Measurements from ENCODE around the gene RARA.

RARA gene

DNA sequence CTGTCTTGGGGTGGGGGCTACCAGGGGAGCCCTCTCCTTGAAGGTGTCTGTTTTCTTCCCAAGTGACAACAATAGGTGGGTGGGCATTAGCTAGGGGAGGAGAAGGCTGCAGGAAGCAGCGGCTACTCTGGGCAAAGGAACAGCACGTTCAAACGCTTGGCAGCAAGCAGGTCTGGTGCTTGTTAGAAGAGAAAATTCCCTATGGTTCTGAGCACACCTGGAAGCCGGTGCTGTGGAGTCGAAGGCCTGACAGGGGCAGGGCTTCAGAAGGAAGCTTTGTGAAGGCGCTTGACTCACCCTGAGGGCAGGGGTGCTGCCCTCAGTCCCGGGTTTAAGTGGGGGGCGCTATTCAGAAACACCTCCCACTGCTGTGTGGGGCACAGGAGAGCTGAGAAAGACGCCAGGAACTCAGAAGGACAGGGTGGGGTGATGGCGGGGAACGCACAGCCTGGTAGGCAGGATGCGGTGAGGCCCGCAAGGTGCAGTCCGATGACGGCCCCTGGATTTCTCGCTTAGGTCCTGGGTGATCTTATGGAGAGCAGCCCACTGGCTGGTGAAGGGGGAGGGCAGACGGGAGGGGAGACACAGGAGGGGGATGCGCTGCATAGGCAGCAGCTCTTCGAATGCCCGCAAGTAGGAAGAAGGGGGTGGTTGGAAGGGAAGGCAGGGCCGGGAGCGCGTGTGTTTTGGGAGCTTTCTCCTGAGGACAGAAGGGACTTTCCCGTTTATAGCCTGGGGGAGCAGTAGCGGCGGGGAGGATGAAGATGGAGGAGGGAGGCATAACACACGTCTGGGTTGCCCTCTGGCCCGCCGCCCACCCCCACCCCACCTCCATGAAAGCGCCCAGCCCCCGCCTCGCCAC is 52.3 kb downstream of the RARA start:
- TF ChIP-seq GLIS3 (CRISPR knock-in tag; IDR thresholded peaks at IDR 0.05) (no peak), ISL1 (CRISPR knock-in tag; IDR thresholded peaks at IDR 0.05) (no peak), ESRRG (CRISPR knock-in tag; IDR thresholded peaks at IDR 0.05) (no peak), TCF4 (CRISPR knock-in tag; IDR thresholded peaks at IDR 0.05; ENCODE audit: borderline replicate concordance) (no peak), OSR1 (CRISPR knock-in tag; IDR thresholded peaks at IDR 0.05) (no peak), ZNF70 (CRISPR knock-in tag; IDR thresholded peaks at IDR 0.05) (no peak), CSDC2 (CRISPR knock-in tag; IDR thresholded peaks at IDR 0.05) (no peak), PATZ1 (CRISPR knock-in tag; IDR thresholded peaks at IDR 0.05; ENCODE audit: borderline replicate concordance) (no peak), TOX (CRISPR knock-in tag; IDR thresholded peaks at IDR 0.05; ENCODE audit: borderline replicate concordance) (no peak), ARNTL (CRISPR knock-in tag; IDR thresholded peaks at IDR 0.05; ENCODE audit: borderline replicate concordance, low read depth) (no peak), CREB5 (CRISPR knock-in tag; IDR thresholded peaks at IDR 0.05; ENCODE audit: low read depth) (no peak), ZNF565 (CRISPR knock-in tag; conservative IDR thresholded peaks at IDR 0.05; ENCODE audit: low read depth) (no peak), ZFP3 (CRISPR knock-in tag; IDR thresholded peaks at IDR 0.05) (no peak), BACH2 (CRISPR knock-in tag; IDR thresholded peaks at IDR 0.05; ENCODE audit: borderline replicate concordance) (no peak), RARB (CRISPR knock-in tag; IDR thresholded peaks at IDR 0.05) (no peak), ZFP30 (CRISPR knock-in tag; IDR thresholded peaks at IDR 0.05) (no peak), ZNF8 (CRISPR knock-in tag; IDR thresholded peaks at IDR 0.05) (no peak), POU6F1 (CRISPR knock-in tag; IDR thresholded peaks at IDR 0.05; ENCODE audit: borderline replicate concordance, low read depth) (no peak)
- TF ChIP-seq, protein P1, sequence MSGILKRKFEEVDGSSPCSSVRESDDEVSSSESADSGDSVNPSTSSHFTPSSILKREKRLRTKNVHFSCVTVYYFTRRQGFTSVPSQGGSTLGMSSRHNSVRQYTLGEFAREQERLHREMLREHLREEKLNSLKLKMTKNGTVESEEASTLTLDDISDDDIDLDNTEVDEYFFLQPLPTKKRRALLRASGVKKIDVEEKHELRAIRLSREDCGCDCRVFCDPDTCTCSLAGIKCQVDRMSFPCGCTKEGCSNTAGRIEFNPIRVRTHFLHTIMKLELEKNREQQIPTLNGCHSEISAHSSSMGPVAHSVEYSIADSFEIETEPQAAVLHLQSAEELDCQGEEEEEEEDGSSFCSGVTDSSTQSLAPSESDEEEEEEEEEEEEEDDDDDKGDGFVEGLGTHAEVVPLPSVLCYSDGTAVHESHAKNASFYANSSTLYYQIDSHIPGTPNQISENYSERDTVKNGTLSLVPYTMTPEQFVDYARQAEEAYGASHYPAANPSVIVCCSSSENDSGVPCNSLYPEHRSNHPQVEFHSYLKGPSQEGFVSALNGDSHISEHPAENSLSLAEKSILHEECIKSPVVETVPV (CRISPR knock-in tag; IDR thresholded peaks at IDR 0.05) = no peak
- TF ChIP-seq, protein P2, sequence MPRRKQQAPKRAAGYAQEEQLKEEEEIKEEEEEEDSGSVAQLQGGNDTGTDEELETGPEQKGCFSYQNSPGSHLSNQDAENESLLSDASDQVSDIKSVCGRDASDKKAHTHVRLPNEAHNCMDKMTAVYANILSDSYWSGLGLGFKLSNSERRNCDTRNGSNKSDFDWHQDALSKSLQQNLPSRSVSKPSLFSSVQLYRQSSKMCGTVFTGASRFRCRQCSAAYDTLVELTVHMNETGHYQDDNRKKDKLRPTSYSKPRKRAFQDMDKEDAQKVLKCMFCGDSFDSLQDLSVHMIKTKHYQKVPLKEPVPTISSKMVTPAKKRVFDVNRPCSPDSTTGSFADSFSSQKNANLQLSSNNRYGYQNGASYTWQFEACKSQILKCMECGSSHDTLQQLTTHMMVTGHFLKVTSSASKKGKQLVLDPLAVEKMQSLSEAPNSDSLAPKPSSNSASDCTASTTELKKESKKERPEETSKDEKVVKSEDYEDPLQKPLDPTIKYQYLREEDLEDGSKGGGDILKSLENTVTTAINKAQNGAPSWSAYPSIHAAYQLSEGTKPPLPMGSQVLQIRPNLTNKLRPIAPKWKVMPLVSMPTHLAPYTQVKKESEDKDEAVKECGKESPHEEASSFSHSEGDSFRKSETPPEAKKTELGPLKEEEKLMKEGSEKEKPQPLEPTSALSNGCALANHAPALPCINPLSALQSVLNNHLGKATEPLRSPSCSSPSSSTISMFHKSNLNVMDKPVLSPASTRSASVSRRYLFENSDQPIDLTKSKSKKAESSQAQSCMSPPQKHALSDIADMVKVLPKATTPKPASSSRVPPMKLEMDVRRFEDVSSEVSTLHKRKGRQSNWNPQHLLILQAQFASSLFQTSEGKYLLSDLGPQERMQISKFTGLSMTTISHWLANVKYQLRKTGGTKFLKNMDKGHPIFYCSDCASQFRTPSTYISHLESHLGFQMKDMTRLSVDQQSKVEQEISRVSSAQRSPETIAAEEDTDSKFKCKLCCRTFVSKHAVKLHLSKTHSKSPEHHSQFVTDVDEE (CRISPR knock-in tag; IDR thresholded peaks at IDR 0.05) = no peak
- ATAC-seq = no peak

GRCh38 chr17:40361925-40362695 is 53.1 kb downstream of the RARA start:
- ATAC-seq = peak; percentile 10; the same call in 2 of the 3 replicates
- TF ChIP-seq TCF4 (CRISPR knock-in tag; IDR thresholded peaks at IDR 0.05; ENCODE audit: borderline replicate concordance) (no peak), TOX (CRISPR knock-in tag; IDR thresholded peaks at IDR 0.05; ENCODE audit: borderline replicate concordance) (no peak), ISL1 (CRISPR knock-in tag; IDR thresholded peaks at IDR 0.05) (no peak), ZFP30 (CRISPR knock-in tag; IDR thresholded peaks at IDR 0.05) (no peak), ZNF565 (CRISPR knock-in tag; conservative IDR thresholded peaks at IDR 0.05; ENCODE audit: low read depth) (no peak), ZC3H10 (CRISPR knock-in tag; IDR thresholded peaks at IDR 0.05) (no peak), ZFP3 (CRISPR knock-in tag; IDR thresholded peaks at IDR 0.05) (no peak), CREB5 (CRISPR knock-in tag; IDR thresholded peaks at IDR 0.05; ENCODE audit: low read depth) (no peak), RARB (CRISPR knock-in tag; IDR thresholded peaks at IDR 0.05) (no peak), SNAI2 (CRISPR knock-in tag; IDR thresholded peaks at IDR 0.05) (no peak), PATZ1 (CRISPR knock-in tag; IDR thresholded peaks at IDR 0.05; ENCODE audit: borderline replicate concordance) (no peak), BACH2 (CRISPR knock-in tag; IDR thresholded peaks at IDR 0.05; ENCODE audit: borderline replicate concordance) (no peak)
